HL-60 (cell line): ENCODE measurements around the gene LRRC74B.

Source experiments
- DNase-seq, 2 experiments: peaks; one replicate each; pipeline ENCODE4 v3.0.0-alpha.2; 2010 to 2020; ENCODE audit warnings: low read depth in 1 of 2, low spot score in 1 of 2
- H3K27ac ChIP-seq: fragments of 250-450 bp; sonication (Bioruptor Pico); replicated peaks from 2 replicates; pipeline ENCODE4 v1.5.1; 2020; ENCODE audit warnings: mild to moderate bottlenecking, moderate library complexity
- H3K27me3 ChIP-seq: fragments of 250-450 bp; sonication (Bioruptor Pico); 2 replicates; pipeline ENCODE4 v1.5.1; 2021; ENCODE audit warnings: mild to moderate bottlenecking, moderate library complexity; ENCODE audit not compliant: insufficient read depth, poor library complexity, severe bottlenecking
- H3K4me3 ChIP-seq: replicated peaks from 2 replicates; pipeline ENCODE4 v1.5.1; 2011; ENCODE audit warnings: mild to moderate bottlenecking, control low read depth, low read length; ENCODE audit not compliant: insufficient read depth
- CTCF ChIP-seq: IDR thresholded peaks from one replicate; pipeline ENCODE4 v1.5.1; 2011; ENCODE audit warnings: low read length, control low read depth, inconsistent platforms; ENCODE audit not compliant: insufficient read depth
- GABPA ChIP-seq: IDR thresholded peaks from 2 replicates; pipeline ENCODE4 v1.6.1; 2012; ENCODE audit warnings: low read depth
- POLR2AphosphoS5 ChIP-seq: IDR thresholded peaks from 2 replicates; pipeline ENCODE4 v1.6.1; 2012; ENCODE audit warnings: low read depth
- REST ChIP-seq: IDR thresholded peaks from 2 replicates; pipeline ENCODE4 v1.6.1; 2012; ENCODE audit warnings: low read depth; ENCODE audit not compliant: insufficient replicate concordance
- SPI1 ChIP-seq: IDR thresholded peaks from 2 replicates; pipeline ENCODE4 v1.6.1; 2012; ENCODE audit warnings: low read depth, mild to moderate bottlenecking, borderline replicate concordance

The LRRC74B gene

DNA sequence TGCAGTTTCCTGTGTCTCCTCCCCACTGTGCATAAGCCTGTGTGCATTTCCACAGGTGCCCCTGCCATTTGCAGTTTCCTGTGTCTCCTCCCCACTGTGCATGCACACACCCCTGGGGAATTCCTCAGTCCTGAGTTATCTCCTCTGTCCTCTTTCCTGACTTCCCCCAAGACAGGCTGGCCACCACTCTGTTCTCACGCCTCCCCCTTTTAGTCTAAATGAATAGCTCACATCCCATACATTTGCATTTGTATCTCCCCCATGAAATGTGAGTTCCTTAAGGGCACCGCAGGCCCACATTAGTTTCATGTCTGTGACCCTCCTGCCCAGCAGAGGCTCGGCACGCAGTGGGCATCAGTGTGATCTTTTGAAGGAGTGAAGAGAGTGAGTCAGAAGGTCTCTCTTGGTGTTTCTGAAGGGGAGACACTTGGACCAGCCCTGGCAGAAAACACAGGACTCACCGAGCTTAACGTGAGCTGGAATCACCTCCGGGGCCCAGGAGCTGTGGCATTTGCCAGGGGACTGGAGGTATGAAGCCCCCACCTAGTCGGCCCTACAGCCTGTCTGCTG lies 6.2 kb downstream of the LRRC74B start:
- H3K4me3 ChIP-seq, result no peak overlapping the region
- TF ChIP-seq CTCF (no peak), POLR2AphosphoS5 (no peak), SPI1 (no peak), REST (no peak), GABPA (no peak)
- no peak overlapping the region for H3K27ac ChIP-seq
- no peak for DNase-seq
- H3K27me3 ChIP-seq, result peaks cover 7% of the 10 kb centered on the region

DNA sequence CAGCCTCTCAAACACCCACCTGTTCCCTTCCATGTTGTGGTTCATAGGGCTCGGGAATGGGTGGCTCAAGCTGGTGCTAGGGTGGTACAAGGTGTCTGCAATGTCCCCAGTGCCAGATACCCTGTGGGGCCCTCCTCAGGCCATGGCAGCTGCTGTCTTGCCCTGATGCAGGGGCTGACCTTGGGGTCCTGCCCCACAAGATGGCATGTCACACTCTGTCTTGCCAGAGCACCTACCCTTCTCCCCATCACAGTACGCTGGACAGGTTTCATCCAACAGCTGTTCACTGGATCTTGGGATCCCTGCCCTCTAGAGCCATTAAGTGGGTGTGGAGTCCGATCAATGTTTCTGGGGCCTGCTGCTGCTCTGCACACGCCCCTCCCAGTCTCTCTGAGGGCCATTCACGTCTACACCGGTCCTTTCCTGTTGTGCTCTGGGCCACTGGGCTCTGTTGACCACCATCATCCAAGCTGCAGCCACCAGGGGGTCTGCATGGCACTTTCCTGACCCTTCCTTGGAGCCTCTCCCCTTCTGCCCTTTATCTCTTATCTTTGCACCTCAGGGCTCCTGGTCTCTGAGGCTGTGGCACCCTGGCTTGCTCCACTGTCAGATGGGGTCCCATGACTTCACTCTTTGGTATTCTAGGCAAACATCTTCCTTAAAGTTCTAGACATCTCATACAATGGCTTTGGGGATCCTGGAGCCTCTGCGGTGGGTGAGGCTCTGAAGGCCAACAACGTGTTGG lies 7.1 kb downstream of the LRRC74B start:
- Histone ChIP-seq H3K27ac (no peak overlapping the region), H3K27me3 (peaks cover 7% of the 10 kb centered on the region), H3K4me3 (no peak overlapping the region)
- TF ChIP-seq POLR2AphosphoS5, result no peak
- TF ChIP-seq GABPA, result no peak
- TF ChIP-seq CTCF, result no peak
- no peak for TF ChIP-seq REST
- DNase-seq, result no peak

DNA sequence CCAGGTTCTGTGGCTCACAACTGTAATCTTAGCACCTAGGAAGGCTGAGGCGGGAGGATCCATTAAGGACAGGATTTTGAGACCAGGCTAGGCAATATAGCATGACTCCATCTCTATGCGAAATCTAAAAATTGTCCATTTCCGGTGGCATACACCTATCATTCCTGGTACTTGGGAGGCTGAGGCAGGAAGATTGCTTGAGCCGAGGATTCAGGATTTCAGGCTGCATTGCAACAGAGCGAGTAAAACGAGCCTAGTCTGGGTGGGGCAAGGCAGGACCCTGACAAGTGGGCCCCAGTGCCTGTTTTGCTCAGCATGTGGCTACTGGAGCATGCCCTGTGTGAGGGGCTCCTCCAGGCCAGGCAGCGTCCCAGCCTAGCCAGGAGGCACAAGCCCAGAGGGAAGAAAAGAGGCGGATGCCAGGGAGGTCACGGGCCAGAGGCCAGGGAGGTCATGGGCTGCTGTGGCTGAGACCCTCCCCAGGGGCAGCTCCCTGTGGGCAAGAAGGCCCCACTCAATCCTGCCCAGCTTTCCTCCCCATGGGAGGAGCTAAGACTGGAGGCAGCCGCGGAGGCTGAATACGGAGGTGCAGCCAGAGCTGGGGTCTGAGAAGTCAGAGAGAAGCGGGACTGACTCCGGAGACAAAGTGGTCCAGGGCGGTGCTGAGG lies 8.4 kb downstream of the LRRC74B start:
- Histone ChIP-seq H3K4me3 (no peak overlapping the region), H3K27ac (no peak overlapping the region), H3K27me3 (peaks cover 9% of the 10 kb centered on the region)
- DNase-seq, result no peak
- TF ChIP-seq SPI1 (no peak), GABPA (no peak), POLR2AphosphoS5 (no peak), CTCF (no peak), REST (no peak)
